IMR-90 (cell line): Measurements from ENCODE around the gene MAPKAP1. TPM values are rescaled to one million over a fixed set of nuclear protein-coding genes. Genes with fewer than 3 reads are reported as not detected.

Source experiments
- ATAC-seq: fragments of 200-7000 bp; cut with Tn5 transposase; 2 replicates; pipeline ENCODE4 v1.9.1; 2020; ENCODE audit warnings: low read depth, mild to moderate bottlenecking, moderate library complexity
- BruUV-seq: library from RNA; stranded (reverse); fragments of 400-500 nt; replicated peaks from 2 replicates; lab custom pipeline; 2021; lab: Mats Ljungman, UMichigan
- CTCF ChIA-PET: fragments of 300-600 bp; formaldehyde crosslinking; extraction: SDS; loops from one replicate; lab custom pipeline; 2021; ENCODE audit warnings: antibody characterized with exemption; lab: Yijun Ruan, JAX
- POLR2A ChIA-PET: fragments of 300-600 bp; sonication (Branson Sonifier 250); formaldehyde crosslinking; loops from one replicate; lab custom pipeline; 2022; ENCODE audit warnings: antibody characterized with exemption; ENCODE audit not compliant: unreplicated experiment; lab: Charles Lee
- DNase-seq: peaks from one replicate; pipeline ENCODE4 v3.0.0; 2013
- H2AFZ ChIP-seq: replicated peaks from 2 replicates; pipeline ENCODE3; 2013; ENCODE audit warnings: low read length, mild to moderate bottlenecking; ENCODE audit not compliant: poor library complexity
- H2AK5ac ChIP-seq: 2 replicates; pipeline ENCODE4 v1.6.1; 2013; ENCODE audit warnings: low read depth, low read length, inconsistent platforms
- H2AK9ac ChIP-seq: replicated peaks from 2 replicates; pipeline ENCODE3; 2013; ENCODE audit warnings: mild to moderate bottlenecking, low read depth, low read length, moderate library complexity; ENCODE audit not compliant: poor library complexity
- H2BK120ac ChIP-seq: 2 replicates; pipeline ENCODE4 v1.6.1; 2013; ENCODE audit warnings: low read depth, low read length, inconsistent platforms
- H2BK15ac ChIP-seq: 3 replicates; pipeline ENCODE4 v1.6.1; 2013; ENCODE audit warnings: low read depth, low read length, inconsistent platforms
- H2BK20ac ChIP-seq: 2 replicates; pipeline ENCODE4 v1.6.1; 2013; ENCODE audit warnings: low read depth, mild to moderate bottlenecking, inconsistent platforms, low read length, moderate library complexity
- H2BK5ac ChIP-seq: 2 replicates; pipeline ENCODE4 v1.6.1; 2013; ENCODE audit warnings: mild to moderate bottlenecking, low read depth, low read length, inconsistent platforms; ENCODE audit not compliant: poor library complexity, severe bottlenecking
- H3K14ac ChIP-seq: replicated peaks from 2 replicates; pipeline ENCODE4 v1.6.1; 2013; ENCODE audit warnings: low read depth, low read length, inconsistent platforms
- H3K18ac ChIP-seq: 2 replicates; pipeline ENCODE4 v1.6.1; 2013; ENCODE audit warnings: low read depth, low read length, control low read depth
- H3K23ac ChIP-seq: 2 replicates; pipeline ENCODE4 v1.6.1; 2013; ENCODE audit warnings: low read depth, low read length, inconsistent platforms
- H3K27ac ChIP-seq: 2 replicates; pipeline ENCODE4 v1.5.1; 2013; ENCODE audit warnings: mild to moderate bottlenecking, control low read depth, low read length; ENCODE audit not compliant: insufficient read depth
- H3K27me3 ChIP-seq: 2 replicates; pipeline ENCODE4 v1.6.1; 2013; ENCODE audit warnings: low read length; ENCODE audit not compliant: control insufficient read depth, insufficient read depth
- H3K36me3 ChIP-seq: 2 replicates; pipeline ENCODE4 v1.6.1; 2013; ENCODE audit warnings: low read length, mixed read lengths; ENCODE audit not compliant: control insufficient read depth, insufficient read depth
- H3K4ac ChIP-seq: 2 replicates; pipeline ENCODE4 v1.6.1; 2013; ENCODE audit warnings: low read depth, low read length, inconsistent platforms
- H3K4me1 ChIP-seq: 2 replicates; pipeline ENCODE4 v1.6.1; 2013; ENCODE audit warnings: low read length, mixed read lengths; ENCODE audit not compliant: control insufficient read depth, insufficient read depth
- H3K4me2 ChIP-seq: 2 replicates; pipeline ENCODE4 v1.6.1; 2013; ENCODE audit warnings: low read depth, mild to moderate bottlenecking, control low read depth, low read length, moderate library complexity
- H3K4me3 ChIP-seq: 2 replicates; pipeline ENCODE4 v1.5.1; 2013; ENCODE audit warnings: low read depth, mild to moderate bottlenecking, control low read depth, low read length, moderate library complexity; ENCODE audit not compliant: insufficient read depth
- H3K56ac ChIP-seq: 2 replicates; pipeline ENCODE4 v1.6.1; 2013; ENCODE audit warnings: low read length, inconsistent platforms; ENCODE audit not compliant: insufficient read depth; ENCODE audit errors: extremely low read depth
- H3K79me1 ChIP-seq, 2 experiments: 2 replicates each; pipeline ENCODE4 v1.6.1; 2013; ENCODE audit warnings: low read length in 2 of 2, inconsistent platforms in 1 of 2, low read depth in 1 of 2
- H3K9ac ChIP-seq: 2 replicates; pipeline ENCODE4 v1.6.1; 2013; ENCODE audit warnings: low read depth, low read length, control low read depth
- H3K9me1 ChIP-seq: 2 replicates; pipeline ENCODE4 v1.6.1; 2013; ENCODE audit warnings: low read length, inconsistent platforms; ENCODE audit not compliant: insufficient read depth
- H3K9me3 ChIP-seq: 2 replicates; pipeline ENCODE4 v1.6.1; 2013; ENCODE audit warnings: low read length; ENCODE audit not compliant: control insufficient read depth, insufficient read depth
- H4K20me1 ChIP-seq: 2 replicates; pipeline ENCODE4 v1.6.1; 2013; ENCODE audit warnings: low read length, inconsistent platforms; ENCODE audit not compliant: insufficient read depth
- H4K5ac ChIP-seq: 2 replicates; pipeline ENCODE4 v1.6.1; 2013; ENCODE audit warnings: mild to moderate bottlenecking, low read depth, low read length, control low read depth
- H4K8ac ChIP-seq, 2 experiments: 2 replicates each; pipeline ENCODE4 v1.6.1; 2013; ENCODE audit warnings: low read depth in 2 of 2, low read length in 2 of 2, control low read depth in 1 of 2, inconsistent platforms in 1 of 2
- H4K91ac ChIP-seq: 2 replicates; pipeline ENCODE4 v1.6.1; 2013; ENCODE audit warnings: low read depth, low read length, inconsistent platforms; ENCODE audit not compliant: insufficient read depth
- CEBPB ChIP-seq: IDR thresholded peaks from 2 replicates; pipeline ENCODE4 v1.6.1; 2012; ENCODE audit warnings: low read depth, low read length, improper control_type of control experiment
- POLR2A ChIP-seq: IDR thresholded peaks from 2 replicates; pipeline ENCODE4 v1.6.1; 2012; ENCODE audit warnings: mild to moderate bottlenecking, low read depth, low read length
- RFX5 ChIP-seq: IDR thresholded peaks from 2 replicates; pipeline ENCODE4 v1.8.0; 2012; ENCODE audit warnings: low read depth, mild to moderate bottlenecking, low read length, moderate library complexity
- WGBS, 2 experiments: methylation state at CpG; one replicate each; pipeline versions ENCODE4 v1.1.5 to v1.1.7; 2013; ENCODE audit warnings: missing lambda C conversion rate in 2 of 2; ENCODE audit not compliant: insufficient read length in 1 of 2; ENCODE audit errors: extremely low coverage in 2 of 2; 5-methylcytosine and 5-hydroxymethylcytosine counted together
- dilution Hi-C: fragments of 300-500 bp; cut with HindIII; formaldehyde crosslinking; loops from one replicate; pipeline ENCODE4 v1.14.3; 2018; ENCODE audit warnings: low sequenced_read_pairs; ENCODE audit not compliant: unreplicated experiment
- in situ Hi-C: fragments of 300-500 bp; cut with MboI; formaldehyde crosslinking; loops from 3 replicates; pipeline ENCODE4 v1.14.3; 2019; ENCODE audit warnings: low sequenced_read_pairs, inconsistent platforms, mixed read lengths
- intact Hi-C: fragments of 100-400 bp; cut with micrococcal nuclease; formaldehyde crosslinking; loops from 2 replicates; pipeline ENCODE4 v1.10.0; 2022
- polyA plus RNA-seq, 3 experiments: library from polyadenylated mRNA; depleted of rRNA; stranded (reverse); fragments of >200 nt; gene quantifications; 2 replicates each; pipeline ENCODE4 v1.2.3, GENCODE V29; 2012; ENCODE audit warnings: low replicate concordance in 1 of 3
- total RNA-seq: library from RNA; depleted of rRNA; stranded (reverse); fragments of >200 nt; gene quantifications from 2 replicates; pipeline ENCODE4 v1.2.3, GENCODE V29; 2012
- TF ChIP-seq, protein P1 (sequence below): fragments of 150-350 bp; IDR thresholded peaks from 2 replicates; pipeline ENCODE4 v1.6.1; 2016; ENCODE audit warnings: low read depth, mild to moderate bottlenecking, low read length, moderate library complexity, borderline replicate concordance

MAPKAP1 gene
- total and polyA plus RNA-seq, 2 of the 4 experiments (the other 2 are of a cell fraction) = 87.2 to 158 TPM

DNA sequence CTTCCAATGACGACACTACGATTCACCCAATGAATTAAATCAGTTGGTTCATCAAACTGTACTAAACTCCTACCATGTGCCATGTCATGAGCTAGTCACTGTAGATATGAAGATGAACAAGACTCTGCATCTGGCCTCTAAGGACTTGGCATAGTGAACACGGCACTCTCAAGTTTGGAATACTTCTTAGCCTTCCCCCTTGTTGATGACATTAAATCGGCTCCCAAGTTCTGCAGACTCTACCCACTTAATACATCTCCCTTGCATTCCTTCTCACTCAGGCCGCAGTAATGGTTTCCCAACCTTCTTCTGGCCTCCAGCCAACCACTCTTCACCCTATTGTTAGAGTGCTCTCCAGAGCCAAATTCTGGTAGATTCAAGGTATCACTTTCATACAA, 184.7 kb downstream of the MAPKAP1 start:
- Histone ChIP-seq H3K27ac (peak overlapping the region; percentile 74), H3K4me3 (no peak overlapping the region), H4K20me1 (peaks cover 5% of the 10 kb centered on the region; the same call in 1 of the 2 replicates), H2BK20ac (peak overlapping the region; percentile 99), H3K9me1 (peaks cover 28% of the 10 kb centered on the region), H3K9me3 (no peaks in the 10 kb centered on the region), H4K5ac (peak overlapping the region; percentile 98), H2BK120ac (peak overlapping the region; percentile 98), H3K9ac (no peak overlapping the region), H3K14ac (peak overlapping the region; percentile 81), H2AK5ac (peak overlapping the region; percentile 100; the same call in 1 of the 2 replicates), H4K91ac (peak overlapping the region; percentile 93), H2BK5ac (peak overlapping the region; percentile 99), H3K4me1 (peaks cover 26% of the 10 kb centered on the region), H3K23ac (peak overlapping the region; percentile 96), H3K27me3 (no peaks in the 10 kb centered on the region), H3K79me1 (peaks cover 28 to 66% of the 10 kb centered on the region in 2 experiments), H3K18ac (peak overlapping the region; percentile 97), H4K8ac (peak overlapping the region; percentile 60 to 91), H3K4ac (peak overlapping the region; percentile 98), H3K4me2 (peak overlapping the region; percentile 83; the same call in 1 of the 2 replicates), H2BK15ac (peak overlapping the region; percentile 91), H3K36me3 (peaks cover 3% of the 10 kb centered on the region; the same call in 1 of the 2 replicates), H2AK9ac (no peak overlapping the region), H3K56ac (peak overlapping the region; percentile 92), H2AFZ (no peak overlapping the region)
- TF ChIP-seq CEBPB (peak; percentile 30; the same call in 1 of the 2 replicates), RFX5 (no peak), POLR2A (no peak)
- TF ChIP-seq, protein P1, sequence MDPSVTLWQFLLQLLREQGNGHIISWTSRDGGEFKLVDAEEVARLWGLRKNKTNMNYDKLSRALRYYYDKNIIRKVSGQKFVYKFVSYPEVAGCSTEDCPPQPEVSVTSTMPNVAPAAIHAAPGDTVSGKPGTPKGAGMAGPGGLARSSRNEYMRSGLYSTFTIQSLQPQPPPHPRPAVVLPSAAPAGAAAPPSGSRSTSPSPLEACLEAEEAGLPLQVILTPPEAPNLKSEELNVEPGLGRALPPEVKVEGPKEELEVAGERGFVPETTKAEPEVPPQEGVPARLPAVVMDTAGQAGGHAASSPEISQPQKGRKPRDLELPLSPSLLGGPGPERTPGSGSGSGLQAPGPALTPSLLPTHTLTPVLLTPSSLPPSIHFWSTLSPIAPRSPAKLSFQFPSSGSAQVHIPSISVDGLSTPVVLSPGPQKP = no peak
- no TSS peak for BruUV-seq
- intact Hi-C loops = no loop called here
- 5% methylated on average over 3 of the region's 5 CpGs; no CpG with 5 or more reads in 1 of the 2 experiments for WGBS, 2 experiments
- ATAC-seq = peak; percentile 12
- ChIA-PET POLR2A (no interaction called here), CTCF (no interaction called here)
- dilution Hi-C loops = no loop called here
- peak; percentile 76 for DNase-seq
- in situ Hi-C loops = no loop called here
